Karpas-422 (cell line): Measurements from ENCODE around the gene ETV5. TPM values are rescaled to one million over a fixed set of nuclear protein-coding genes. Genes with fewer than 3 reads are reported as not detected.

Experiments
- DNase-seq: peaks from one replicate; pipeline ENCODE4 v3.0.0-alpha.2; 2015
- H2AFZ ChIP-seq: fragments of 200-600 bp; sonication (generic); 2 replicates; pipeline ENCODE4 v1.6.1; 2014; ENCODE audit warnings: antibody characterized with exemption, low read length, mixed read lengths
- H3K27ac ChIP-seq: fragments of 200-600 bp; sonication (generic); 2 replicates; pipeline ENCODE4 v1.5.1; 2014; ENCODE audit warnings: mild to moderate bottlenecking, low read length, moderate library complexity
- H3K27me3 ChIP-seq: fragments of 200-600 bp; sonication (generic); 2 replicates; pipeline ENCODE4 v1.6.1; 2014; ENCODE audit warnings: low read length, mixed read lengths
- H3K36me3 ChIP-seq: fragments of 200-600 bp; sonication (generic); 2 replicates; pipeline ENCODE4 v1.6.1; 2014; ENCODE audit warnings: low read length, mixed read lengths; ENCODE audit not compliant: insufficient read depth
- H3K4me1 ChIP-seq: fragments of 200-600 bp; sonication (generic); 2 replicates; pipeline ENCODE4 v1.6.1; 2014; ENCODE audit warnings: mild to moderate bottlenecking, low read length, mixed read lengths
- H3K4me2 ChIP-seq: fragments of 200-600 bp; sonication (generic); 2 replicates; pipeline ENCODE4 v1.6.1; 2014; ENCODE audit warnings: low read length, low read depth, mild to moderate bottlenecking; ENCODE audit not compliant: poor library complexity, severe bottlenecking
- H3K4me3 ChIP-seq: fragments of 200-600 bp; sonication (generic); 2 replicates; pipeline ENCODE4 v1.5.1; 2014; ENCODE audit warnings: mild to moderate bottlenecking, antibody characterized with exemption, low read length, mixed read lengths
- H3K79me2 ChIP-seq: fragments of 200-600 bp; sonication (generic); 2 replicates; pipeline ENCODE4 v1.6.1; 2014; ENCODE audit warnings: mild to moderate bottlenecking, low read length, mixed read lengths
- H3K9ac ChIP-seq: fragments of 200-600 bp; sonication (generic); 2 replicates; pipeline ENCODE4 v1.6.0; 2014; ENCODE audit warnings: low read length
- H3K9me2 ChIP-seq: fragments of 200-600 bp; sonication (generic), shearing (Covaris generic); replicated peaks from 2 replicates; pipeline ENCODE4 v1.6.0; 2014; ENCODE audit warnings: mild to moderate bottlenecking, low read length, moderate library complexity; ENCODE audit not compliant: insufficient read depth
- H3K9me3 ChIP-seq: fragments of 300-700, 200-600 bp; sonication (generic); 2 replicates; pipeline ENCODE4 v1.6.1; 2014; ENCODE audit warnings: low read length, mixed read lengths
- H4K20me1 ChIP-seq: fragments of 200-600 bp; sonication (generic); 2 replicates; pipeline ENCODE4 v1.6.1; 2014; ENCODE audit warnings: mild to moderate bottlenecking, antibody characterized with exemption, low read length, low read depth; ENCODE audit not compliant: insufficient read depth
- total RNA-seq: library from RNA; depleted of rRNA; stranded (reverse); fragments of >200 nt; shearing (Covaris generic); gene quantifications from 2 replicates; pipeline ENCODE4 v1.2.3, GENCODE V29; 2014; ENCODE audit warnings: low replicate concordance

The ETV5 gene
- total RNA-seq, 1 experiment from 2014 or later = 111 TPM

GRCh38 chr3:186075489-186075888, 33.4 kb downstream of the ETV5 start:
- Histone ChIP-seq H3K9ac (no peak overlapping the region), H3K4me1 (no peaks in the 10 kb centered on the region), H3K27ac (no peak overlapping the region), H3K79me2 (no peaks in the 10 kb centered on the region), H3K4me2 (no peak overlapping the region), H3K27me3 (no peaks in the 10 kb centered on the region), H3K4me3 (no peak overlapping the region), H3K9me2 (no peaks in the 10 kb centered on the region), H3K36me3 (peaks cover 26% of the 10 kb centered on the region), H4K20me1 (no peaks in the 10 kb centered on the region), H2AFZ (no peak overlapping the region), H3K9me3 (no peaks in the 10 kb centered on the region)
- DNase-seq = no peak

DNA sequence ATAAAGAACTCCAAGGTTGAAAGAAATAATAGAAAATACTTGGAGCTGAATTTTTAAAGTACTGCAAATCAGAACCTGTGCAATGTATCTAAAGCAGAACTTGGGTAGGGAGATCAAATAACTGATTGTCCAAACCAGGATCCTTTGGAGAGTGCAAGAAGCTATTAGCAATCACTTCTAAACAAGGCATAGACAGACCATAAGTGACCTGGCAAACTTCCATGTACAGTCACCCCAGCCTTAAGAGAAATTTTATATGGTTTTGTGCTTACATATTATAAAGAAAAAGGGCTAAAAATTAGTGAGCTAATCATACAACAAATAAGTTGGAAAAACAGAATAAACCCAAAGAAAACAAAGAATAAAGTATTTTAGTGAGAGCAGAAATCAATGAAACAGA, 35.2 kb downstream of the ETV5 start:
- Histone ChIP-seq H3K36me3 (peaks cover 17% of the 10 kb centered on the region), H3K79me2 (no peaks in the 10 kb centered on the region), H3K9ac (no peak overlapping the region), H3K27ac (no peak overlapping the region), H3K4me3 (no peak overlapping the region), H3K4me2 (no peak overlapping the region), H3K27me3 (no peaks in the 10 kb centered on the region), H3K4me1 (peaks cover 3% of the 10 kb centered on the region), H2AFZ (no peak overlapping the region), H3K9me3 (no peaks in the 10 kb centered on the region), H4K20me1 (no peaks in the 10 kb centered on the region), H3K9me2 (no peaks in the 10 kb centered on the region)
- no peak for DNase-seq

DNA sequence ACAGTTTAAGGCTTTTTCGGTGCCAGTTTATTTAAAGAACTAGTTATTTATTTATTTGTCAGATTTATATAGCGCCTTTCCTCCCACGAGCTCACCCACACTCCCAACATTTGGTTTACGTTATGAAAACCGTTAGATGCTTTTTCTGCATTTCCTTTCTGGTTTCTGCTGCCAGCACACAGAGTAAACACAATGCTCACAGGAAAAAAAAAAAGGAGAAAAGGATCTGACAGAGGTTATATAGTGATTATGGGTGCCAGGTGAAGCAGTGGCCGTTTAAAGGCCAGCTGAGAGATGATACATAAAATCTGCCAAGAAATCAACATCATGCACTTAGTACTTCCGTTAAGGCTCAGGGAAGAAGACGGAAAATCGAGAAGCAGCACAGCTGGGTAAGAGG, 37.9 kb downstream of the ETV5 start:
- no peak overlapping the region for H3K4me2 ChIP-seq
- no peaks in the 10 kb centered on the region for H3K27me3 ChIP-seq
- DNase-seq = no peak
- no peaks in the 10 kb centered on the region for H3K79me2 ChIP-seq
- no peaks in the 10 kb centered on the region for H4K20me1 ChIP-seq
- no peak overlapping the region for H3K27ac ChIP-seq
- H3K36me3 ChIP-seq = peaks cover 11% of the 10 kb centered on the region
- H3K9me2 ChIP-seq = no peaks in the 10 kb centered on the region
- peaks cover 14% of the 10 kb centered on the region for H3K4me1 ChIP-seq
- H3K9me3 ChIP-seq = no peaks in the 10 kb centered on the region
- H3K4me3 ChIP-seq = no peak overlapping the region
- H2AFZ ChIP-seq = no peak overlapping the region
- no peak overlapping the region for H3K9ac ChIP-seq

GRCh38 chr3:186070550-186070949, 38.3 kb downstream of the ETV5 start:
- no peak overlapping the region for H3K4me3 ChIP-seq
- H3K27ac ChIP-seq = no peak overlapping the region
- no peak overlapping the region for H3K9ac ChIP-seq
- no peaks in the 10 kb centered on the region for H3K27me3 ChIP-seq
- peaks cover 14% of the 10 kb centered on the region for H3K4me1 ChIP-seq
- H4K20me1 ChIP-seq = no peaks in the 10 kb centered on the region
- H2AFZ ChIP-seq = no peak overlapping the region
- H3K9me3 ChIP-seq = no peaks in the 10 kb centered on the region
- no peaks in the 10 kb centered on the region for H3K79me2 ChIP-seq
- H3K36me3 ChIP-seq = peaks cover 9% of the 10 kb centered on the region
- H3K9me2 ChIP-seq = no peaks in the 10 kb centered on the region
- DNase-seq = no peak
- H3K4me2 ChIP-seq = no peak overlapping the region

DNA sequence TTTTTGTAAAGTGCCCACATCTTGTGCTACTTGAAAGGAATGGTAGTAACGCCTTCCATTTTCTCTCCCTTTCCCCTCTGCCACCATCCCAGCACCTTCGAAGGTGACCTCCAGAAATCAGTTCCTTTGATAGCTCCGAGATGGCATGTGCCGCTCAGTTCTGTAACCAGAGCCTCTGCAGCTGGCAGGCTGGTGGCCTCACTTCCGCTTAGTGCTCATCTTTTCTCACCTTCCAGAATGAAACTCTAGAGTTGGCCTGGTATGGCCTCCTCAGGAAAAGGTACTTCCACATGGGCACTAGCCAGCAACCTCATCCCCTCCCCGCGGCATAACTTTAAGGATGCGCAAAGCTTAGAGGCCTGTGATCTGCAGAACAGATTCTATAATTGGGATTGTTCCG, 38.8 kb downstream of the ETV5 start:
- H3K4me3 ChIP-seq = no peak overlapping the region
- peaks cover 5% of the 10 kb centered on the region for H3K36me3 ChIP-seq
- H3K79me2 ChIP-seq = no peaks in the 10 kb centered on the region
- H3K9ac ChIP-seq = no peak overlapping the region
- H3K27me3 ChIP-seq = no peaks in the 10 kb centered on the region
- no peak overlapping the region for H2AFZ ChIP-seq
- DNase-seq = no peak
- no peaks in the 10 kb centered on the region for H4K20me1 ChIP-seq
- peaks cover 14% of the 10 kb centered on the region for H3K4me1 ChIP-seq
- H3K9me2 ChIP-seq = no peaks in the 10 kb centered on the region
- H3K4me2 ChIP-seq = no peak overlapping the region
- H3K9me3 ChIP-seq = no peaks in the 10 kb centered on the region
- H3K27ac ChIP-seq = no peak overlapping the region

DNA sequence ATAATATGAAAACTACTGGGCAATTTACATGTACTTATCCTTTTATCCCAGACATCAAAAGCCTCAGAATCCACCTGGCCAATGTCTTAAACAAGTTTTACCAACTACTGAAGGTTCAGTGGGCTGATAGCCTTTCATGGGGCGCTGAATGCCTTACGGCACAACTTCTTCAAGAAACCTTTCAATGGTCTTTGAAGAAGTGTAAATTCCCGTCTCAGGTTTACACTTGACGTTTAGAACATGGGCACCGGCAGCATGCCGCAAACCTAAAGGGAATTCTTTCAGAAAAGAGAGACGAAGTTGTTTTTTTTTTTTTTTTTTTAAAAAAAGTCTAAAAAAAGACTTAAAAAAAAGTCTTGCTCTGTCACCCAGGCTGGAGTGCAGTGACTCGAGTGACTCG, 39.7 kb downstream of the ETV5 start:
- H3K9me2 ChIP-seq = no peaks in the 10 kb centered on the region
- H3K36me3 ChIP-seq = 0 out of 2 replicates have a peak, but pooled peaks cover under 1% of the 10 kb centered on the region
- no peaks in the 10 kb centered on the region for H4K20me1 ChIP-seq
- H3K27ac ChIP-seq = no peak overlapping the region
- H2AFZ ChIP-seq = no peak overlapping the region
- H3K4me2 ChIP-seq = no peak overlapping the region
- no peak for DNase-seq
- H3K4me1 ChIP-seq = peaks cover 14% of the 10 kb centered on the region
- no peaks in the 10 kb centered on the region for H3K9me3 ChIP-seq
- H3K27me3 ChIP-seq = no peaks in the 10 kb centered on the region
- H3K4me3 ChIP-seq = no peak overlapping the region
- no peaks in the 10 kb centered on the region for H3K79me2 ChIP-seq
- H3K9ac ChIP-seq = no peak overlapping the region

GRCh38 chr3:186068243-186068552, 40.7 kb downstream of the ETV5 start:
- Histone ChIP-seq H3K9me3 (no peaks in the 10 kb centered on the region), H3K4me1 (peaks cover 14% of the 10 kb centered on the region), H2AFZ (no peak overlapping the region), H3K27ac (no peak overlapping the region), H3K9ac (no peak overlapping the region), H3K4me3 (no peak overlapping the region), H4K20me1 (no peaks in the 10 kb centered on the region), H3K79me2 (no peaks in the 10 kb centered on the region), H3K27me3 (no peaks in the 10 kb centered on the region), H3K9me2 (no peaks in the 10 kb centered on the region), H3K4me2 (peak overlapping the region; percentile 2), H3K36me3 (peaks cover 9% of the 10 kb centered on the region; the same call in 1 of the 2 replicates)
- no peak for DNase-seq

GRCh38 chr3:186067360-186068242, 41.3 kb downstream of the ETV5 start:
- DNase-seq = peak; percentile 43
- H3K9ac ChIP-seq = no peak overlapping the region
- no peaks in the 10 kb centered on the region for H3K9me3 ChIP-seq
- H4K20me1 ChIP-seq = no peaks in the 10 kb centered on the region
- H3K27ac ChIP-seq = no peak overlapping the region
- H3K79me2 ChIP-seq = no peaks in the 10 kb centered on the region
- no peaks in the 10 kb centered on the region for H3K9me2 ChIP-seq
- peaks cover 14% of the 10 kb centered on the region for H3K4me1 ChIP-seq
- H3K4me2 ChIP-seq = peak overlapping the region; percentile 2
- H3K4me3 ChIP-seq = no peak overlapping the region
- no peaks in the 10 kb centered on the region for H3K27me3 ChIP-seq
- peaks cover 11% of the 10 kb centered on the region; the same call in 1 of the 2 replicates for H3K36me3 ChIP-seq
- H2AFZ ChIP-seq = no peak overlapping the region
